Right atrium auricular region (tissue), 2 donors: ENCODE measurements around the gene SH3GL3. TPM values are rescaled to one million over a fixed set of nuclear protein-coding genes. Genes with fewer than 3 reads are reported as not detected.

Source experiments
- DNase-seq: peaks from one replicate; pipeline ENCODE4 v3.0.0-alpha.2; 2019; ENCODE audit warnings: low spot score
- H3K27ac ChIP-seq, 2 donors: fragments of 200-600 bp; sonication (generic); 1 replicate in 1 of 2; 2 replicates in 1 of 2; pipeline ENCODE4 v1.5.1; 2016 to 2019
- H3K27me3 ChIP-seq, 2 donors: fragments of 200-600 bp; sonication (generic); one replicate each; pipeline versions ENCODE4 v1.5.1 to v1.6.0; 2017 to 2019
- H3K36me3 ChIP-seq: fragments of 200-600 bp; sonication (generic); one replicate; pipeline ENCODE4 v1.5.1; 2016
- H3K4me1 ChIP-seq, 2 donors: fragments of 200-600 bp; sonication (generic); one replicate each; pipeline versions ENCODE4 v1.5.1 to v1.6.0; 2017 to 2019
- H3K4me3 ChIP-seq, 2 donors: fragments of 200-600 bp; sonication (generic); 1 replicate in 1 of 2; 2 replicates in 1 of 2; pipeline ENCODE4 v1.5.1; 2017 to 2019; ENCODE audit warnings: mild to moderate bottlenecking in 1 of 2, moderate library complexity in 1 of 2
- H3K9me3 ChIP-seq, 2 donors: fragments of 200-600 bp; sonication (generic); one replicate each; pipeline ENCODE4 v1.5.1; 2019
- CTCF ChIP-seq, 2 donors: fragments of 200-600 bp; sonication (generic); IDR thresholded peaks; one replicate each; pipeline ENCODE4 v1.5.1; 2019; ENCODE audit warnings: antibody characterized with exemption in 2 of 2
- total RNA-seq, 2 donors: library from RNA; depleted of rRNA; stranded (reverse); fragments of >200 nt; gene quantifications; one replicate each; pipeline ENCODE4 v1.1.0, GENCODE V29; 2016

The SH3GL3 gene
- total RNA-seq, 2 donors from 2014 or later = 4.1 TPM; not detected in 1

- H3K4me3 ChIP-seq = no peak overlapping the region
- H3K4me1 ChIP-seq = no peaks in the 10 kb centered on the region
- TF ChIP-seq CTCF (IDR thresholded peaks at IDR 0.05) = no peak
- peaks cover 0 to 7% of the 10 kb centered on the region in 2 donors for H3K9me3 ChIP-seq
- no peak for DNase-seq
- no peak overlapping the region for H3K27ac ChIP-seq
- H3K36me3 ChIP-seq = no peaks in the 10 kb centered on the region
- no peaks in the 10 kb centered on the region for H3K27me3 ChIP-seq
These were observed 28.4 kb downstream of the SH3GL3 start for GRCh38 chr15:83475551-83475950.

GRCh38 chr15:83476066-83476465, 28.9 kb downstream of the SH3GL3 start:
- TF ChIP-seq CTCF (IDR thresholded peaks at IDR 0.05) = no peak
- no peaks in the 10 kb centered on the region for H3K36me3 ChIP-seq
- peaks cover 0 to 7% of the 10 kb centered on the region in 2 donors for H3K9me3 ChIP-seq
- no peaks in the 10 kb centered on the region for H3K27me3 ChIP-seq
- DNase-seq = no peak
- H3K4me1 ChIP-seq = no peaks in the 10 kb centered on the region
- H3K4me3 ChIP-seq = no peak overlapping the region
- H3K27ac ChIP-seq = no peak overlapping the region

- Histone ChIP-seq H3K9me3 (peaks cover 0 to under 1% of the 10 kb centered on the region in 2 donors), H3K4me3 (no peak overlapping the region), H3K27me3 (no peaks in the 10 kb centered on the region), H3K27ac (no peak overlapping the region), H3K36me3 (no peaks in the 10 kb centered on the region), H3K4me1 (no peaks in the 10 kb centered on the region)
- no peak for DNase-seq
- TF ChIP-seq CTCF (IDR thresholded peaks at IDR 0.05) = no peak
These were observed 29.6 kb downstream of the SH3GL3 start for GRCh38 chr15:83476708-83477107.

GRCh38 chr15:83477172-83477807, 30.1 kb downstream of the SH3GL3 start:
- no peaks in the 10 kb centered on the region for H3K4me1 ChIP-seq
- no peak for TF ChIP-seq CTCF (IDR thresholded peaks at IDR 0.05)
- DNase-seq = no peak
- H3K4me3 ChIP-seq = no peak overlapping the region
- H3K9me3 ChIP-seq = no peaks in the 10 kb centered on the region
- H3K27me3 ChIP-seq = no peaks in the 10 kb centered on the region
- no peak overlapping the region for H3K27ac ChIP-seq
- no peaks in the 10 kb centered on the region for H3K36me3 ChIP-seq

- Histone ChIP-seq H3K4me3 (no peak overlapping the region), H3K27ac (no peak overlapping the region), H3K9me3 (no peaks in the 10 kb centered on the region), H3K4me1 (no peaks in the 10 kb centered on the region), H3K36me3 (no peaks in the 10 kb centered on the region), H3K27me3 (no peaks in the 10 kb centered on the region)
- TF ChIP-seq CTCF (IDR thresholded peaks at IDR 0.05) = no peak
- DNase-seq = no peak
These were observed 30.8 kb downstream of the SH3GL3 start for GRCh38 chr15:83477808-83478537.
